K562 (cell line): ENCODE data around the gene TIMM17A. TPM values are rescaled to one million over a fixed set of nuclear protein-coding genes. Genes with fewer than 3 reads are reported as not detected.

Source experiments
- ILK ChIP-seq: fragments of 450-650 bp; IDR thresholded peaks from 2 replicates; pipeline ENCODE4 v1.6.1; 2016; ENCODE audit warnings: missing genetic modification characterization, low read depth, mild to moderate bottlenecking, missing compliant biosample characterization, moderate library complexity, borderline replicate concordance
- THRAP3 ChIP-seq: fragments of 450-650 bp; IDR thresholded peaks from 2 replicates; pipeline ENCODE4 v1.6.1; 2016; ENCODE audit warnings: mild to moderate bottlenecking, inconsistent platforms, borderline replicate concordance
- TRIM28 ChIP-seq: fragments of 450-650 bp; IDR thresholded peaks from 2 replicates; pipeline ENCODE4 v1.6.1; 2017
- ZBTB26 ChIP-seq: fragments of 450-650 bp; formaldehyde crosslinking; IDR thresholded peaks from 2 replicates; pipeline ENCODE4 v1.4.0; 2022; ENCODE audit warnings: missing genetic modification characterization
- ZNF764 ChIP-seq: fragments of 250-450 bp; sonication (Bioruptor Pico); IDR thresholded peaks from 2 replicates; pipeline ENCODE4 v1.4.0; 2020; ENCODE audit warnings: low read depth, mild to moderate bottlenecking, moderate library complexity
- ZNF77 ChIP-seq: fragments of 250-450 bp; sonication (Bioruptor Pico); IDR thresholded peaks from 2 replicates; pipeline ENCODE4 v1.5.0; 2020
- polyA plus RNA-seq, 8 experiments: library from polyadenylated mRNA; depleted of rRNA in 4 of 8; stranded (reverse) in 5 of 8; unstranded in 3 of 8; fragments of >200 nt; fragmentation: Nextera tagmentation in 2 of 8; fragmentation: Illumina TruSeq in 1 of 8; extraction: Ambion mirVana in 2 of 8; extraction: Trizol in 1 of 8; gene quantifications; 2 replicates each; pipeline versions ENCODE4 v1.2.1 to v1.2.3, GENCODE V29; 2011 to 2014; ENCODE audit warnings: inconsistent platforms in 1 of 8, missing spikeins in 1 of 8
- total RNA-seq, 7 experiments: library from RNA; depleted of rRNA in 6 of 7; stranded (reverse); fragments of >200 nt in 6 of 7; fragmentation: Illumina TruSeq in 2 of 7; extraction: Trizol in 2 of 7; gene quantifications; 2 replicates each; pipeline versions ENCODE4 v1.2.1 to v1.2.3, GENCODE V29; 2011 to 2021; ENCODE audit warnings: low replicate concordance in 1 of 7
- TF ChIP-seq, protein P1 (sequence below): fragments of 250-450 bp; sonication (Bioruptor Pico); IDR thresholded peaks from 2 replicates; pipeline ENCODE4 v1.5.0; 2020; ENCODE audit warnings: mild to moderate bottlenecking
- TF ChIP-seq, protein P2 (sequence below): sonication (generic); formaldehyde crosslinking; IDR thresholded peaks from 2 replicates; pipeline ENCODE4 v1.9.0; 2022; ENCODE audit warnings: mild to moderate bottlenecking, missing genetic modification reagents
- TF ChIP-seq, protein P3 (sequence below), 2 experiments: IDR thresholded peaks in 1 of 2; conservative IDR thresholded peaks in 1 of 2; 2 replicates each; pipeline ENCODE4 v1.6.1; 2016; ENCODE audit warnings: low read depth in 2 of 2, mild to moderate bottlenecking in 1 of 2, missing compliant biosample characterization in 1 of 2, missing genetic modification characterization in 1 of 2, moderate library complexity in 1 of 2

The TIMM17A gene
- total and polyA plus RNA-seq, 9 of the 15 experiments (the other 6 are each of a cell fraction or from before 2014, with no cell fraction given) = 116 to 744 (median 180) TPM

DNA sequence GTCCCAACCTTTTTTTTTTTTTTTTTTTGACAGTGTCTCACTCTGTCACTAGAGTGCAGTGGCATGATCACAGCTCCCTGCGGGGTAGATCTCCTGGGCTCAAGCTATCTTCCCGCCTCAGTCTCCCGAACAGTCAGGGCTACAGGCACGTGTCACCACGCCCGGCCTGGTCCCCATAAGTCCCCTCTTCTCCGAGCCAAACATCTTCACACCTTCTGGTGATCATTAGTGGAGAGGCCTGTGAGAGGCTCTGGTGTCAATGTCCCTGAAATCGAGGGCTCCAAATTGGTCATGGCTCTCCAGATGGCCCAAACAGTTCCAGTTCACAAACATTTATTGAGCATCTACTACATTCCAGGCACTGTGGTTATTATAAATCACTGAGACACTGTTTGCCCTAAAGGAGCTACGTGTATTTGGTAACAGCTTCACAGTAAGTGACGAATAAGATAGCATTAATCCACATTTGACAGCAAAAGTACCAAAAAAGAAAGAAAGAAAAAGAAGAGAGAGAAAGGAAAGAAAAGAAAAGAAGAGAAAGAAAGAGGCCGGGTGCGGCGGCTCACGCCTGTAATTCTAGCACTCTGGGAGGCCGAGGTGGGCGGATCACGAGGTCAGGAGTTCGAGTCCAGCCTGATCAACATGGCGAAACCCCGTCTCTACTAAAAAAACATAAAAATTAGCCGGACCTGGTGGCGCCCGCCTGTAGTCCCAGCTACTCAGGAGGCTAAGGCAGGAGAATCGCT lies 867 bp upstream of the TIMM17A start (continued):
- TF ChIP-seq, protein P1, sequence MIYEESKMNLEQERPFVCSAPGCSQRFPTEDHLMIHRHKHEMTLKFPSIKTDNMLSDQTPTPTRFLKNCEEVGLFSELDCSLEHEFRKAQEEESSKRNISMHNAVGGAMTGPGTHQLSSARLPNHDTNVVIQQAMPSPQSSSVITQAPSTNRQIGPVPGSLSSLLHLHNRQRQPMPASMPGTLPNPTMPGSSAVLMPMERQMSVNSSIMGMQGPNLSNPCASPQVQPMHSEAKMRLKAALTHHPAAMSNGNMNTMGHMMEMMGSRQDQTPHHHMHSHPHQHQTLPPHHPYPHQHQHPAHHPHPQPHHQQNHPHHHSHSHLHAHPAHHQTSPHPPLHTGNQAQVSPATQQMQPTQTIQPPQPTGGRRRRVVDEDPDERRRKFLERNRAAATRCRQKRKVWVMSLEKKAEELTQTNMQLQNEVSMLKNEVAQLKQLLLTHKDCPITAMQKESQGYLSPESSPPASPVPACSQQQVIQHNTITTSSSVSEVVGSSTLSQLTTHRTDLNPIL = no peak
- no peak for TF ChIP-seq ZNF77 (CRISPR knock-in tag)
- TF ChIP-seq, protein P2, sequence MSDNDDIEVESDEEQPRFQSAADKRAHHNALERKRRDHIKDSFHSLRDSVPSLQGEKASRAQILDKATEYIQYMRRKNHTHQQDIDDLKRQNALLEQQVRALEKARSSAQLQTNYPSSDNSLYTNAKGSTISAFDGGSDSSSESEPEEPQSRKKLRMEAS = peak; percentile 32; the same call in 1 of the 2 replicates
- TF ChIP-seq ILK = no peak
- 0 out of 2 replicates have a peak, but pooled peaks have one; percentile 5 for TF ChIP-seq ZNF764 (CRISPR knock-in tag)
- TF ChIP-seq THRAP3 = 0 out of 2 replicates have a peak, but pooled peaks have one; percentile 39
- TF ChIP-seq TRIM28 = no peak; the same call in 1 of the 2 replicates
- TF ChIP-seq ZBTB26 (CRISPR knock-in tag) = no peak
- TF ChIP-seq, protein P3, sequence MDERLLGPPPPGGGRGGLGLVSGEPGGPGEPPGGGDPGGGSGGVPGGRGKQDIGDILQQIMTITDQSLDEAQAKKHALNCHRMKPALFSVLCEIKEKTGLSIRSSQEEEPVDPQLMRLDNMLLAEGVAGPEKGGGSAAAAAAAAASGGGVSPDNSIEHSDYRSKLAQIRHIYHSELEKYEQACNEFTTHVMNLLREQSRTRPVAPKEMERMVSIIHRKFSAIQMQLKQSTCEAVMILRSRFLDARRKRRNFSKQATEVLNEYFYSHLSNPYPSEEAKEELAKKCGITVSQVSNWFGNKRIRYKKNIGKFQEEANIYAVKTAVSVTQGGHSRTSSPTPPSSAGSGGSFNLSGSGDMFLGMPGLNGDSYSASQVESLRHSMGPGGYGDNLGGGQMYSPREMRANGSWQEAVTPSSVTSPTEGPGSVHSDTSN (CRISPR knock-in tag; IDR thresholded peaks at IDR 0.05; ENCODE audit: low read depth) = no peak
- TF ChIP-seq, protein P3 (tag; conservative IDR thresholded peaks at IDR 0.05; ENCODE audit: low read depth) = no peak; the same call in 1 of the 2 replicates
